ENCODE results near the gene ANKRD30B.
"Not testable (repeated sequence)": the region's sequence is repeated elsewhere in the genome, so short reads cannot be mapped to it uniquely, and the experiment has no call there.

Gene ANKRD30B, protein sequence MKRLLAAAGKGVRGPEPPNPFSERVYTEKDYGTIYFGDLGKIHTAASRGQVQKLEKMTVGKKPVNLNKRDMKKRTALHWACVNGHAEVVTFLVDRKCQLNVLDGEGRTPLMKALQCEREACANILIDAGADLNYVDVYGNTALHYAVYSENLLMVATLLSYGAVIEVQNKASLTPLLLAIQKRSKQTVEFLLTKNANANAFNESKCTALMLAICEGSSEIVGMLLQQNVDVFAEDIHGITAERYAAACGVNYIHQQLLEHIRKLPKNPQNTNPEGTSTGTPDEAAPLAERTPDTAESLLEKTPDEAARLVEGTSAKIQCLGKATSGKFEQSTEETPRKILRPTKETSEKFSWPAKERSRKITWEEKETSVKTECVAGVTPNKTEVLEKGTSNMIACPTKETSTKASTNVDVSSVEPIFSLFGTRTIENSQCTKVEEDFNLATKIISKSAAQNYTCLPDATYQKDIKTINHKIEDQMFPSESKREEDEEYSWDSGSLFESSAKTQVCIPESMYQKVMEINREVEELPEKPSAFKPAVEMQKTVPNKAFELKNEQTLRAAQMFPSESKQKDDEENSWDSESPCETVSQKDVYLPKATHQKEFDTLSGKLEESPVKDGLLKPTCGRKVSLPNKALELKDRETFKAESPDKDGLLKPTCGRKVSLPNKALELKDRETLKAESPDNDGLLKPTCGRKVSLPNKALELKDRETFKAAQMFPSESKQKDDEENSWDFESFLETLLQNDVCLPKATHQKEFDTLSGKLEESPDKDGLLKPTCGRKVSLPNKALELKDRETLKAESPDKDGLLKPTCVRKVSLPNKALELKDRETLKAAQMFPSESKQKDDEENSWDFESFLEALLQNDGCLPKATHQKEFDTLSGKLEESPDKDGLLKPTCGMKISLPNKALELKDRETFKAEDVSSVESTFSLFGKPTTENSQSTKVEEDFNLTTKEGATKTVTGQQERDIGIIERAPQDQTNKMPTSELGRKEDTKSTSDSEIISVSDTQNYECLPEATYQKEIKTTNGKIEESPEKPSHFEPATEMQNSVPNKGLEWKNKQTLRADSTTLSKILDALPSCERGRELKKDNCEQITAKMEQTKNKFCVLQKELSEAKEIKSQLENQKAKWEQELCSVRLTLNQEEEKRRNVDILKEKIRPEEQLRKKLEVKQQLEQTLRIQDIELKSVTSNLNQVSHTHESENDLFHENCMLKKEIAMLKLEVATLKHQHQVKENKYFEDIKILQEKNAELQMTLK (N-terminal part only)

GRCh38 chr18:14747513-14748474 lies at the start of gene ANKRD30B:
Gene ANKRD30B (plus strand): TSS chr18:14748172. CDS start chr18:14748420, 248 bp downstream.
- FAIRE-seq, result no peak

DNA sequence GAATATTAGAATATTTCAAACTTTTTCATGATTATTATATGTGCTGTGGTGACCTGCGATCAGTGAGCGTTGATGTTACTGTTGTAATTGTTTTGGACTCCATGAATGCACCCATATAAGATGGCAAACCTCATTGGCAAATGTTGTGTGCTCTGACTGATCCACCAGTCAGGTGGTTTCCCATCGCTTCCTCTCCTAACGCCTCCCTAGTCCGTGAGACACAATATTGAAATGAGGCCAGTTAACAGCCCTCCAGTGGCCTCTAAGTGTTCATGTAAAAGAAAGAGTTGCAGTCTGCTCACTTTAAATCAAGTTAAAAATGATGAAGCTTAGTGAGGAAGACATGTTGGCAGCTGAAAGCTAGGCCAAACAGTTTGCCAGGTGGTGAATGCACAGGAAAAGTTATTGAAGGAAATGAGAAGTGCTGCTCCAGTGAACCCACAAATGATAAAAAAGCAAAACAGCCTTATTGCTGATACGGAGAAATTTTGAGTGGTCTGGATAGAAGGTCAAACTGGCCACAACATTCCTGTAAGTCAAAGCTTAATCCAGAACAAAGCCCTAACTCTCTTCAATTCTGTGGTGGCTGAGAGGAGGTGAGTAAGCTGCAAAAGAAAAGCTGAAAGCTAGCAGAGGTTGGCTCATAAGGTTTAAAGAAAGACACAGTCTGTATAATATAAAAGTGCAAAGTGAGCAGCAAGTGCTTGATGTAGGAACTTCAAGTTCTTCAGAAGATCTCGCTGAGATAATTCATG lies 46.5 kb upstream of the ANKRD30B start:
- not testable (repeated sequence) for FAIRE-seq; DNase-seq (ENCODE audit: insufficient read length, low spot score)

More at GRCh38 chr18:14747513-14748474, at the start of gene ANKRD30B:
- no peak for DNase-seq (ENCODE audit: insufficient read length, low spot score)

DNA sequence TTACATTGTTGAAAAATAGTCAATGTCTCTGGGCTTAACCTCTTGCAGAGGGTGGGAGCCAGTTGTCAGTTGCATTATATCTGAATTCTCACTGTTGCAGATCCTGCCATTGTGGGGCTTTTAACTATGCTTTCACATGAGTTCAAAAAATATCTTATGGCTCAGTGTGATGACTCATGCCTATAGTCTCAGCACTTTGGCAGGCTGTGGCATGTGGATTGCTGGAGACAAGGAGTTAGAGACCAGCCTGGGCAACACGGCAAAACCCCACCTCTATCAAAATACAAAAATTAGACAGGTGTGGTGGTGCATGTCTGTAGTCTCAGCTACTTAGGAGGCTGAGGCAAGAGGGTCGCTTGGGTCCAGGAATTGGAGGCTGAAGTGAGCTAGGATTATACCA lies 38.2 kb upstream of the ANKRD30B start:
- not testable (repeated sequence) for DNase-seq (ENCODE audit: insufficient read length, low spot score); FAIRE-seq

DNA sequence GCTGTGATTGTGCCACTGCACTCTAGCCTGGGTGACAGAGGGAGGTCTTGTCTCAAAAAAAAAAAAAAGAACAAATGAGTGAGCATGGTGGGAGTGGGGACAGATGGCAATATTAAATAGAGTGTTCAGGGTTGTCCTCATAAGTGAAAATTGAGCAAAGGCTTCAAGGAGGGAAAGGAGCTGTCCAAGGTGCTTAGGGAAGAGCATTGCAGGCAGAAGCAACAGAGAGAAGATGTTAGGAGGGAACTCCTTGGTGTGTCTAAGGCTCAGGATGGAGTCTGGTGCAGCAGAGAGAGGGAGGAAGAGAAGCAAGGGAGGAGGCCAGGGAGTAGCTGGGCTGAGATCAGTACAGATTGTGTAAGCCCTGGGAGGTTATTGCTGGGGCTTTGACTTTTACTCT lies 26.4 kb upstream of the ANKRD30B start:
- not testable (repeated sequence) for DNase-seq (ENCODE audit: insufficient read length, low spot score); FAIRE-seq

DNA sequence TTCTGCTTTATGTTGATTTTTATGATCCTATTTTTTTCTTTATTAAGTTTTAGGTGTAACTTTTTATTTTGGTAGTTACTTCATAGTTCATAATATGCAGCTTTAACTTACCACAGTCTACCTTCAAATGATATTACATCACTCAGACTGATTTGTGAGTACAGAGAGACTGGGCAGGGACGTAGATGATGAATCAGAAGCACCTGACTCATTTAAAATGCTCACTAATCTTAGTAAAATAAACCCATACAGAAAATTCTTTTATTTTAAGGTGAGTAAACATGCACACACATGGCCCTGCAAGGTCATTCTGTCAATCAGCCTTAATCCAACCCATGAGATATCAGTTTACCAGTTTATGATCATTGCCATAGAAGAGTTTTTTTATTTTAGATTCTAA lies 8.9 kb upstream of the ANKRD30B start:
- FAIRE-seq; DNase-seq (ENCODE audit: insufficient read length, low spot score): not testable (repeated sequence)

- FAIRE-seq, result no peak
- DNase-seq (ENCODE audit: insufficient read length, low spot score), result no peak
These were observed 1.1 kb upstream of the ANKRD30B start for GRCh38 chr18:14746897-14747296.

- no peak for FAIRE-seq
- DNase-seq (ENCODE audit: insufficient read length, low spot score), result no peak
These were observed 524 bp downstream of the ANKRD30B start for GRCh38 chr18:14748496-14748895.

DNA sequence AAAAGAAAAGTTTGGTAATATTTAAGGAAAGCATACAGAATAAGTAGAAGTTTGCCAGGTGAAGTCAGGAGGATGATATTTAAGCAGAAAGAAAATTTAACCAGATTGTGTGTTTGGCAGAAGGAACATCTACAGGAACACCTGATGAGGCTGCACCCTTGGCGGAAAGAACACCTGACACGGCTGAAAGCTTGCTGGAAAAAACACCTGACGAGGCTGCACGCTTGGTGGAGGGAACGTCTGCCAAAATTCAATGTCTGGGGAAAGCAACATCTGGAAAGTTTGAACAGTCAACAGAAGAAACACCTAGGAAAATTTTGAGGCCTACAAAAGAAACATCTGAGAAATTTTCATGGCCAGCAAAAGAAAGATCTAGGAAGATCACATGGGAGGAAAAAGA lies 15.6 kb downstream of the ANKRD30B start:
- DNase-seq (ENCODE audit: insufficient read length, low spot score); FAIRE-seq: not testable (repeated sequence)

DNA sequence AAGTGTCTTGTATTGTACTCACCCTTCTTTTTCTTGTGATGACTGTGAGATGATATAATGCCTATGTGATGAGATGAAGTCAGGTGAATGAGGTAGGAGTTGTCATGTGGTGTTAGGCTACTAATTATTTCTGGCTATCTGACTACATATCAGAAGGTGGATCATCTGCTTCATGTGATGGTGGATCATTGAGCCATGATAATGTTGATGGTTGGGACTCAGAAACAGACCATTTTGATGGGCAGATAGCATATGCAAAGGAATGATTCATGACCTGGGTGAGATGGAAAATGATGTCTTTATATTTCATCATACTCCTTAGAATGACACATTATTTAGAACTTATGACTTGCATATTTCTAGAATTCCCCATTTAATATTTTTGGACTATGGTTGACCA lies 19.5 kb downstream of the ANKRD30B start:
- no peak for DNase-seq (ENCODE audit: insufficient read length, low spot score)
- no peak for FAIRE-seq

- DNase-seq (ENCODE audit: insufficient read length, low spot score) (no peak), FAIRE-seq (no peak)
These were observed 20.3 kb downstream of the ANKRD30B start for GRCh38 chr18:14768241-14768640.

GRCh38 chr18:14769381-14769780 lies 21.4 kb downstream of the ANKRD30B start:
- FAIRE-seq (no peak), DNase-seq (ENCODE audit: insufficient read length, low spot score) (no peak)

- DNase-seq (ENCODE audit: insufficient read length, low spot score) (no peak), FAIRE-seq (no peak)
These were observed 28.8 kb downstream of the ANKRD30B start for GRCh38 chr18:14776801-14777200.

DNA sequence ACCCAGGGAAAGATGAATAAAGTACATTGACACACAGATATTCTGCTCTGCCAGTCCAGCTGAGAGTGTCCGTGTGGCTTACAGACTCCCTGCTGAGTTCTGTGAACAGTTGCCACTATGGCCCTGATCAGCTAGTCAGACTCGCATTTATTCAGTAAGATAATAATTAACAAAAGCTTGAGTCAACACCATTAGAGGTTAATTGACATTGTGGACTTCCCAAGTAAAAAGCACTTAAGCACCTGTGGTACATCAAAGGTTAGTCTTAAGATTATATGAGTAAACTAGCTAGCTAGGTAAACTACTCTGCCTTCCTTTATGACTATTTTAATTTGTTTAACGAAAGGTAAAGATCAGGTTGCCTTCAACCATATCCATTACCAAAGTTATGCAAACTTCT lies 33.7 kb downstream of the ANKRD30B start:
- FAIRE-seq (no peak), DNase-seq (ENCODE audit: insufficient read length, low spot score) (no peak)

DNA sequence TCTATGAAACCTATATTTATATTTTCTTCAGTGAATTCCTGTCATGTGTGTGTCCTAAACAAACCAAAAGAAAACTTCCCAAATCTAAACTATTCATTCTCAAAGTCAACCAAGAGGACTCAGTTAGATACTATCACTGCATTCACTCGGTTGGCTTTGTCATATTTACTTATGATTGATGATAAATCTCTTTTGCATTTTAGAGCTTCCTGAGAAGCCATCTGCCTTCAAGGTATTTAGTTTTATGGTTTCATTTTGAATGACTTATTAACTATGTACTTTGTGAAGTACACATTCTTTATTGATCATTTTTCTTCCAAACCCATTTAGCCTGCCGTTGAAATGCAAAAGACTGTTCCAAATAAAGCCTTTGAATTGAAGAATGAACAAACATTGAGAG lies 36.2 kb downstream of the ANKRD30B start:
- FAIRE-seq (no peak), DNase-seq (ENCODE audit: insufficient read length, low spot score) (no peak)

DNA sequence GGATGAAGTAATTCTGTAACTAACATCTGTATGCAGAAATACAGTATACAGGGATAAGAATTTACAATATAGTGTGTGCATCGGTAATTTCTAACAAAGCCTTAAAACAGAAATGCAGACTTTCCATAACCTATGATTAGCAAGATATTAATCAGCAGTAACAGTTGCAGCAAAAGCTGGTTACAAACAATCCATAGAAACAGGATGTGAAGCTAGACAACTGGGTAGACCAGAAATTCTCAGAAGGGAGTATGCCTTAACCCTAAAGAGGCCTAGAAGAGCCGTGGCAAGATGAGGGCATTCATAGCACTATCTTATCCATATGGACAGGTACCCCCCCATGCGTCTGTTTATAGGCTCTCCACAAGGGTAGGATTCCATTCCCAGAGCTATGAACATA lies 48.9 kb downstream of the ANKRD30B start:
- DNase-seq (ENCODE audit: insufficient read length, low spot score); FAIRE-seq: not testable (repeated sequence)

GRCh38 chr18:14797969-14798764 lies 50.2 kb downstream of the ANKRD30B start:
- DNase-seq (ENCODE audit: insufficient read length, low spot score), result not testable (repeated sequence)

DNA sequence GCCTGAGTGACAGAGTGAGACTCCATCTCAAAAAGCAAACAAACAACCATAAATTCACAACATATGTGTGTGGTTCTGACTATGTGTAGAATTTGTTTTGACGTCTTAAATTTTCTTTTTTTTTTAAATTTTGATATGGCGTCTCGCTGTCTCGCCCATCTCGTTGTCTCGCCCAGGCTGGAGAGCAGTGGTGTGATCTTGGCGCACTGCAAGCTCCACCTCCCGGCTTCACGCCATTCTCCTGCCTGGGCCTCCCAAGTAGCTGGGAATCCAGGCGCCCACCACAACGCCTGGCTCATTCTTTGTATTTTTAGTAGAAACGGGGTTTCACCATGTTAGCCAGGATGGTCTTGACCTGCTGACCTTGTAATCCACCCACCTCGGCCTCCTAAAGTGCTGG lies 63.1 kb downstream of the ANKRD30B start:
- FAIRE-seq; DNase-seq (ENCODE audit: insufficient read length, low spot score): not testable (repeated sequence)

More at GRCh38 chr18:14797969-14798764, 50.2 kb downstream of the ANKRD30B start:
- not testable (repeated sequence) for FAIRE-seq
